Breast epithelium (tissue), 3 donors: ENCODE data around the gene FAM83E.

Source experiments
- POLR2A ChIP-seq: fragments of 450-650 bp; IDR thresholded peaks from one replicate; pipeline ENCODE4 v1.6.1; 2016; ENCODE audit warnings: antibody characterized with exemption, mild to moderate bottlenecking, moderate library complexity
- POLR2AphosphoS5 ChIP-seq, 3 donors: sonication (generic); formaldehyde crosslinking; IDR thresholded peaks; one replicate each; pipeline ENCODE4 v1.6.1; 2017; ENCODE audit warnings: antibody characterized with exemption in 3 of 3
- TF ChIP-seq, protein P1 (sequence below), 3 donors: fragments of 450-650 bp; IDR thresholded peaks; one replicate each; pipeline ENCODE4 v1.5.1; 2016 to 2017; ENCODE audit warnings: antibody characterized with exemption in 3 of 3, mild to moderate bottlenecking in 3 of 3, moderate library complexity in 3 of 3

DNA sequence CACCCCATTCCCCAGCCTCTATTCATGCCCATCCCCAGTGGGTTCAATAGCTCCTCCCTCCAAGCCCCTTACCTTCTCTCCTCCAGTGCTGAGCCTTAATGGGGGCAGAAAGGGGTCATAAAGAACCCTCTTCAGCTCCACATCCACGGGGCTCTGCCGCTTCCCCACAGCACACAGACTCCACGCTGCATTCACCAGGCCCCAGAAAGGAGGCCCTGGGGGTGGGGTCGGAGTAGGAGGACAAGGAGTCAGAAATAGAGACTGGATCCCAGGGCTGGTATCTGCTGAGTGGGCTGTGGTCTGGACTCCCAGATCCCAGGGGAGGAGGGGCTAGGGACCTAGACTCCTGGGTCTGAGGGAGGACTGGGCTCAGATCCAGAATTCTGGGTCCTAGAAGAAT lies 29.5 kb upstream of the FAM83E start:
- TF ChIP-seq POLR2A (no peak), POLR2AphosphoS5 (IDR thresholded peaks at IDR 0.05) (no peak)
- TF ChIP-seq, protein P1, sequence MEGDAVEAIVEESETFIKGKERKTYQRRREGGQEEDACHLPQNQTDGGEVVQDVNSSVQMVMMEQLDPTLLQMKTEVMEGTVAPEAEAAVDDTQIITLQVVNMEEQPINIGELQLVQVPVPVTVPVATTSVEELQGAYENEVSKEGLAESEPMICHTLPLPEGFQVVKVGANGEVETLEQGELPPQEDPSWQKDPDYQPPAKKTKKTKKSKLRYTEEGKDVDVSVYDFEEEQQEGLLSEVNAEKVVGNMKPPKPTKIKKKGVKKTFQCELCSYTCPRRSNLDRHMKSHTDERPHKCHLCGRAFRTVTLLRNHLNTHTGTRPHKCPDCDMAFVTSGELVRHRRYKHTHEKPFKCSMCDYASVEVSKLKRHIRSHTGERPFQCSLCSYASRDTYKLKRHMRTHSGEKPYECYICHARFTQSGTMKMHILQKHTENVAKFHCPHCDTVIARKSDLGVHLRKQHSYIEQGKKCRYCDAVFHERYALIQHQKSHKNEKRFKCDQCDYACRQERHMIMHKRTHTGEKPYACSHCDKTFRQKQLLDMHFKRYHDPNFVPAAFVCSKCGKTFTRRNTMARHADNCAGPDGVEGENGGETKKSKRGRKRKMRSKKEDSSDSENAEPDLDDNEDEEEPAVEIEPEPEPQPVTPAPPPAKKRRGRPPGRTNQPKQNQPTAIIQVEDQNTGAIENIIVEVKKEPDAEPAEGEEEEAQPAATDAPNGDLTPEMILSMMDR (IDR thresholded peaks at IDR 0.05), result no peak
